ENCODE results near the gene ADAMTS17. TPM values are rescaled to one million over a fixed set of nuclear protein-coding genes. Genes with fewer than 3 reads are reported as not detected.
A peak's percentile ranks its signal among the peaks of the same experiment; 100 is the strongest.

ADAMTS17 gene
- total RNA-seq, 4 donors from 2014 or later = 4.5 to 11.4 (median 6.6) TPM

GRCh38 chr15:100308213-100308600 lies 33.6 kb downstream of the ADAMTS17 start:
- Histone ChIP-seq H3K27ac (peak overlapping the region in 3 of 4 donors; percentile 67 to 77 (median 69)), H3K9me3 (no peaks in the 10 kb centered on the region), H3K27me3 (no peaks in the 10 kb centered on the region), H3K36me3 (no peaks in the 10 kb centered on the region), H3K4me1 (peaks cover 24 to 46% (median 31%) of the 10 kb centered on the region in 3 donors), H3K4me3 (peak overlapping the region in 2 of 4 donors; percentile 1 to 35)
- no peak for DNase-seq
- 18 to 20% methylated on average over 7 of the region's 7 CpGs for WGBS, 2 donors
- TF ChIP-seq POLR2A (IDR thresholded peaks at IDR 0.05) = no peak
- TF ChIP-seq, protein P1, sequence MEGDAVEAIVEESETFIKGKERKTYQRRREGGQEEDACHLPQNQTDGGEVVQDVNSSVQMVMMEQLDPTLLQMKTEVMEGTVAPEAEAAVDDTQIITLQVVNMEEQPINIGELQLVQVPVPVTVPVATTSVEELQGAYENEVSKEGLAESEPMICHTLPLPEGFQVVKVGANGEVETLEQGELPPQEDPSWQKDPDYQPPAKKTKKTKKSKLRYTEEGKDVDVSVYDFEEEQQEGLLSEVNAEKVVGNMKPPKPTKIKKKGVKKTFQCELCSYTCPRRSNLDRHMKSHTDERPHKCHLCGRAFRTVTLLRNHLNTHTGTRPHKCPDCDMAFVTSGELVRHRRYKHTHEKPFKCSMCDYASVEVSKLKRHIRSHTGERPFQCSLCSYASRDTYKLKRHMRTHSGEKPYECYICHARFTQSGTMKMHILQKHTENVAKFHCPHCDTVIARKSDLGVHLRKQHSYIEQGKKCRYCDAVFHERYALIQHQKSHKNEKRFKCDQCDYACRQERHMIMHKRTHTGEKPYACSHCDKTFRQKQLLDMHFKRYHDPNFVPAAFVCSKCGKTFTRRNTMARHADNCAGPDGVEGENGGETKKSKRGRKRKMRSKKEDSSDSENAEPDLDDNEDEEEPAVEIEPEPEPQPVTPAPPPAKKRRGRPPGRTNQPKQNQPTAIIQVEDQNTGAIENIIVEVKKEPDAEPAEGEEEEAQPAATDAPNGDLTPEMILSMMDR (IDR thresholded peaks at IDR 0.05) = no peak
- intact Hi-C loops (cut with DNase I) = no loop called here

GRCh38 chr15:100307241-100308212 lies 34.2 kb downstream of the ADAMTS17 start:
- intact Hi-C loops (cut with DNase I) = no loop called here
- H3K4me1 ChIP-seq = peaks cover 24 to 46% (median 31%) of the 10 kb centered on the region in 3 donors
- DNase-seq = no peak
- TF ChIP-seq, protein P1 (IDR thresholded peaks at IDR 0.05) = no peak
- TF ChIP-seq POLR2A (IDR thresholded peaks at IDR 0.05) = no peak
- peak overlapping the region in 2 of 4 donors; percentile 1 to 35 for H3K4me3 ChIP-seq
- H3K27ac ChIP-seq = peak overlapping the region in 3 of 4 donors; percentile 67 to 77 (median 69)
- WGBS, 2 donors = 51 to 55% methylated on average over 14 to 15 of the region's 16 CpGs
- H3K36me3 ChIP-seq = no peaks in the 10 kb centered on the region
- no peaks in the 10 kb centered on the region for H3K9me3 ChIP-seq
- H3K27me3 ChIP-seq = no peaks in the 10 kb centered on the region

DNA sequence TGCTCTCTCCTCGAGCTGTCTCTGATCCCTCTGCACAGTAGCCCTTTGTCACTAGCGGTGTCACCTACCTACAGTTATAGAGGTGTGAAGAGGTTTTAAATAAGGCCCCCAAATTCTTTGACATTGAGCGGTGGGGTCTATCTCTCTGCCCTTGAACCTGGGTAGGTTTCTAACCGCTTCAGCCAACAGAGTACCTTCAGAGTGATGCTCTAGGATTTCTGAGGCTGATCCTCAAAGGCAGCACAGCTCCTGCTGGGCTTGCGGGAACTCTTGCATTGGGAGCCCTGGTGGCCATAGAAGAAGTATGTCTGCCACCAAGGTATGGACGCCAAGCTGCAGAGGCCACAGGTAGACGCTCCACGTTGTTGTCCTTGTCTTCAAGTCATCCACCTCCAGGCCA lies 35.7 kb downstream of the ADAMTS17 start:
- intact Hi-C loops (cut with DNase I) = no loop called here
- WGBS, 2 donors = 87 to 94% methylated on average over 6 to 8 of the region's 8 CpGs
- TF ChIP-seq POLR2A (IDR thresholded peaks at IDR 0.05) = no peak
- TF ChIP-seq, protein P1 (IDR thresholded peaks at IDR 0.05) = no peak

GRCh38 chr15:100301910-100302431 lies 39.8 kb downstream of the ADAMTS17 start:
- intact Hi-C loops (cut with DNase I) = no loop called here
- 72 to 78% methylated on average over 2 of the region's 2 CpGs for whole genome bisulfite sequencing, 2 donors
- H3K27me3 ChIP-seq = no peaks in the 10 kb centered on the region
- TF ChIP-seq, protein P1 (IDR thresholded peaks at IDR 0.05) = no peak
- no peak for TF ChIP-seq POLR2A (IDR thresholded peaks at IDR 0.05)
- no peaks in the 10 kb centered on the region for H3K4me1 ChIP-seq
- DNase-seq = no peak
- H3K27ac ChIP-seq = no peak overlapping the region
- no peak overlapping the region for H3K4me3 ChIP-seq
- no peaks in the 10 kb centered on the region for H3K36me3 ChIP-seq
- H3K9me3 ChIP-seq = peaks cover 0 to 13% (median 0%) of the 10 kb centered on the region in 3 donors

More for the DNA sequence above, 35.7 kb downstream of the ADAMTS17 start:
- no peak for DNase-seq
- no peaks in the 10 kb centered on the region for H3K36me3 ChIP-seq
- no peak overlapping the region for H3K27ac ChIP-seq
- H3K4me1 ChIP-seq = peaks cover 22 to 37% (median 24%) of the 10 kb centered on the region in 3 donors
- H3K4me3 ChIP-seq = no peak overlapping the region
- no peaks in the 10 kb centered on the region for H3K27me3 ChIP-seq
- peaks cover 0 to 2% (median 0%) of the 10 kb centered on the region in 3 donors for H3K9me3 ChIP-seq

DNA sequence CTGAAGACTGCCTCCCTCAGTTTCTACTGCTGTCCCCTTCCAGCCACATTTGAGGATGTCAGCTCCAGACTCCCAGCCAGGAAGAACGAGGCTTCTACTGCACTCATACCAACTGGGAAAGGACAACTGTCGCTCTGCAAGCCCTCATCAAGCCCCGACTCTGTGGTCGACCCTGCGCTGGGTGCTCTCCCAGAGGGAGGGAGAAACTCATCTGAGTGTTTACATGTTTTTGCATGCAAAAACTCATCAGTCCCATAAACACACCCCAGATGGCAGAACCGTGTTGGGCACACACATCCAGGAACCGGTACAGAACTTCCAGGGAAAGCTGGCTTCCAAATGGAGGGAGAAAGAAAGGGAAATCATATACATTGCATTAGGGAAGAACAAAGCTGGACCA lies 43.5 kb downstream of the ADAMTS17 start:
- no peak for DNase-seq
- Histone ChIP-seq H3K4me1 (no peaks in the 10 kb centered on the region), H3K27me3 (no peaks in the 10 kb centered on the region), H3K9me3 (peaks cover 0 to 13% (median 0%) of the 10 kb centered on the region in 3 donors), H3K36me3 (no peaks in the 10 kb centered on the region), H3K4me3 (no peak overlapping the region), H3K27ac (no peak overlapping the region)
- TF ChIP-seq, protein P1 (IDR thresholded peaks at IDR 0.05) = no peak
- TF ChIP-seq POLR2A (IDR thresholded peaks at IDR 0.05) = no peak
- 86 to 93% methylated on average over 5 to 7 of the region's 7 CpGs for WGBS, 2 donors
- intact Hi-C loops (cut with DNase I) = no loop called here
